GM21825 (cell line): ENCODE measurements around the gene STARD13.

Source experiments
- ATAC-seq: cut with Tn5 transposase; IDR thresholded peaks from one replicate; pipeline ENCODE4 v1.9.1; 2021; ENCODE audit warnings: mild to moderate bottlenecking, moderate library complexity; ENCODE audit not compliant: unreplicated experiment

Gene STARD13

DNA sequence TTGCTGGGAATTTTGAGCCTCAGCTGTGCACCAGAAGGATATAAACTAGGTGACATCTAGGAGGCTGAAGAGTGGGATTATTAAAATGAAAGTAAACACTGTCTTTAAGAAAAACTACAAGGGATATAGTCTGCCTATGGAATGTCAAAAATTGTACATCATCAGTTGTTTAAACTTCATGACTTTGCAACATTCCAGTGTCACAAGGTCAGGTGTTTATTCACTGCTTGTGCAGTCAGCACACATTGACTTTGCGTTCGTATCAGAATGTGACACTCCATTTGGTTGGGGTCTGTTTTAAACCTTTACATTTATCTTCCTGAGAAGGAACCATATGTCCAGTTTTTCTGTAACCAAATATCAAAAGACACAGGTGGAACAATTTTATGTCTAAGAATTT, 183.7 kb downstream of the STARD13 start:
- ATAC-seq = no peak

DNA sequence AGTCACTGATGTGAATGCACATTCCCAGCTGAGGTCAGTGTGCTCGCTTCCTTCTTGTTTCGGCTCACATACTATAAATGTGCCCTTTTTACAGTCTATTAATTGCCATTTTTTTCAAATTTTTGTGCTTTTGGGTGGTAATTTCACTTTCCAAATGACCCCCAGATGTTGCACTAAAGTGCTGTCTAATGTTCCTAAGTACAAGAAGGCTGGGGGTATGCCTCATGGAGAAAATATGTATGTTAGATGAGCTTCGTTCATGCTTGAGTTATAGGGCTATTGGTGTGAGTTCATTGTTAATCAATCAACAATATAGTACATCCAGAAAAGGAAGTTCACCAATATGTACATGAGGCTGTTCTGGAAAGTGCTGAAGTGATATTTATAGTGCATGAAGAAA, 184.7 kb downstream of the STARD13 start:
- no peak for ATAC-seq

DNA sequence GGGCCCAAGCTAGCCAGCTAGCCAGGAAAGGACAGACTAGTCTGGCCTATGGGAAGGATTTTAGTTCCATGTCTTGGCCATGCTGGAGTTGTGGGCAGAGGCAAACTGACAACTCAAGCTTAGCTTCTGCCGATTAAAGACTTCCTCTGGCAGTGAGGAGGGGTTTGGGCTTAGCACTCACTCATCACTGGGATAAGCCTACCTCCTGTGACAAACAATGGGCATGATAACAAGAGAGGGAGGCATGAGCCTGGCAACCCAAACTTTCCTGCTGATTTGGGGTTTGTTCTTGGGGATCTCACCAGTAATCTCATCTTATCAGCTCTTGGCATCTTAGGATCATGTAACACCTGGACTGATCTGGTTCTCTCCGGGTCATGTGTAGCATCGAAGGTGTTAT, 185.7 kb downstream of the STARD13 start:
- ATAC-seq = no peak

DNA sequence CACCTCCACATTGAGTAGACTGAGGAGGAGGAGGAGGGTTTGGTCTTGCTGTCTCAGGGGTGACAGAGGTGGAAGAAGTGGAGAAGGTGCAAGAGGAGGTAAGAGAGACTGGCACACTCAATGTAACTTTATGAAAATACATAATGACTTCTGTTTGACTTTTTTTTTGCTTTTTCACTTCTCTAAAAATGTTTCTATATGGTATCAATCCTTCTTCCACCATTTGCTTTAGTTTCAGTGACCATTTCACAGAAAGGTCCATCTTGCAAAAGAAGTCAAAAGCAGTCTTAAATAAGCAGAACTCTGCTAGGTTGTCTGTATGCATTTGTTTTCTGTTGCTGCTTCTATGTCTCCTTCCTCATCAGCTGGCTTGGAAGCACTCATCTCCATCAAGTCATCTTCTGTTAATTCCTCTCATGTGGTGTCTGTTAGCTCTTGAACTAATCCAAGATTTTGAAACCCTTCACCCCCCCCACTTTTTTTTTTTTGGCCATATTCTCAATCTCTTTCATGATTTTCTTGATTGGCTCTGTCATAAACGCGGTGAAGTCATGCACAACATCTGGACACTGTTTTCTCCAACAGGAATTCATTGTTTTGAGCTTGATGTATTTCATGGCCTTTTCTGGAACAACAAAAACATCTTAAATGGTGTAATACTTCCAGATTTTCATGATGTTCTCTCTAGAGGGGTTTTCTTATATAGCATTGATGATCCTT, 188.5 kb downstream of the STARD13 start:
- no peak for ATAC-seq

DNA sequence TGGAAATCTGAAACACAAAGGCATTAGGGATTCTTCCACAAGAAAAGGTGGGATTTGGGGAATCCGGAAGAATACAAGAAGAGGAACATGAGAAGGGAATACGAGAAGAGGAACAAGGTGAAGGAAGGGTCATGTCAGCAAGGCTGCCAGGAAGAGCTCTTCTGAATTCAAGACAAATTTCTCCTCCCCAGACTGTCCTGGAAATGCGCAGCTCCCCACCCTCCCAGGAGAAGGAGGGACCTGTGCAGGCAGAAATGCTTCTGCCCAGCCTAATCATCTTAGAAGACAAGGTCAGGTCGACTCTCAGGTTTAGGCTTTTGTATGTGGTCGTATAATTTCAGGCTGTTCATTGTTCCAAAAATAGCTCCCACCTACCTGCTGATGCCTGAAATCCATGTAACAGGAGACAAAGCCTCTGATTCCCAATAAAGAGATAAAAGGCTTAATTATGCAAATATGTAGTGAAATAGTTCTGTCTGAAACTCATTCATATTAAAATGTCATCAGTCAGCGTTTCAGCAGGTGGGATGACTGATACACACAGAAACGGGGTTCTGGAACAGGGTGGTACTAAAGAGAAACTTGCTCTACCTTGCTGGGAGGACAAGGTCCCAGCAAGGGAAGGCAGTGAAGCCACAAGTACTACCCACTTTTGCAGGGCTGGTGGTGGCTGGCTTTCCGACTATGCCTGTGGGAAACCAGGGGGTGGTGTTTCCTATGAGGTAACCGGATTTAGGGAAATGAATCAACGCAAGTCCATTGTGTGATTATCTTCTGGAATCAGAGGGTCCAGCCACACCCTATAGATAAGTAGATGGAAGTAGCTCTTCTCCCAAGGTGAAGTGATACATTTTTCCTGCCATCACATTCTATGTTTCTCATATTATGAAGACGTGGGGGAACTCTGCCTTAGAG, 193.2 kb downstream of the STARD13 start:
- no peak for ATAC-seq

DNA sequence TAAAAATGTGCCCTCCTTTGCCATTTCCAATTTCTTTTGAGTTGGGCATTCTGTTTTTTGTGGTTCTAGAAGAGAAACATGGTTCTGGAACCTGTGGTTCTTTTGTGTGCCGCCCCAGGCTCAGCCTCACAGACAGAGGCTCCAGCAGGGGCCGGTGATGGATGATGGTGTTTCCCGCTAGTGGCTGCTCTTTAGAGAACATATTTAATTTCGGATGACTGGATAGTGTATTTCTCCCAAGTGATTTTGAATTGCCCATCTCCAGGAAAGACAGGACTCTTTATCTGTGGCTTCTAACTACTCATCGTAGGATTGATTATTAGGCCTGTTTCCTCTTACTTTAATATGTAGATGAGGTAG, 194.2 kb downstream of the STARD13 start:
- ATAC-seq = no peak

DNA sequence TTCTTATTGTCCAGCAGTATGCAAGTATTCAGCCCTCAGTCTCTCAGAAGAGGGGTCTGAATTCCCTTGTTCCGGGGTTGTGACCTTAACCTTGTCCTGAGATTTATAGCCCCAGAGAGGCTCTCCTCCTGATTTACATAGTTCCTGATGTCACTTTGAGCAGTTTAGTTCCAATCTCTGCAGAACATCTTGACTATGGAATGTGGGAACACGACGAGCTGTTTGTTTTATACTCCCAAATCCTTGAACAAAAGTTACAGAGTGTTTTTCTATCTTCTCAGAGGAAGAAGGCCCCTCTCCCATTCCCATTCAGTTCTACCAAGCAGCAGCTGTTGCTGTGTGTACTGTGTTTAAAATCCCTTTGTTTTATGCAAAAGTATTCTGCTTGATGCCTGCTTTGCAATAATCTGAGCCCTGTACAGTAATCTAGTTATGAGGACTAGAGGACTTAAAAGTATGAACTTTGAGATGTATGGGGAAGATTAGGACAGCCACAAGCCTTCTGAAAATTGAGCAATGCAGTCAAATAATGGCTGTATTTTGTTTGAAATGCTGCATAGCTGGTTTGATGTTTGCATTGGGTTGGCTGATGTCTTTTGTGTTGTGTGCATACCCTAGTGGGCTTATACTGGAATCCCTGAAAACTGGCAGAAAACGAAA, 194.7 kb downstream of the STARD13 start:
- no peak for ATAC-seq

DNA sequence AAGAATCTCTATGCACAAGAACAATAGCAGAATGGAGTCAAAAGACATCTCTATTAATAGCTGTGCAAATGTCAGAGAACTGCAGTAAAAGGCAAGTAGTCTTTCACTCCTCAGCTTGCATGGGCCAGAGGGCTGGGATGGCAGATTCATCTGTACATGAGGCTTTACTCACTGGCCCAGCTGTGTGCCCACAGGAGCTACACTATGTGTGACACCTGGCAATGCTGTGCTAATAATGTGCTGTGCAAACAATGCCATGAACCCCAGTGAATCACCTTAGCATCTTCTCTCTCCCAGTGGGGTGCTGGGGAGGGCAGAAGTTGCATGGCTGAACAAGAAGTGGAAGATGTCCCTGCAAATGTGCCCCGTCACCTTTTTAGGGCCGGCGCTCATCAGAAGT, 196.2 kb downstream of the STARD13 start:
- no peak for ATAC-seq

DNA sequence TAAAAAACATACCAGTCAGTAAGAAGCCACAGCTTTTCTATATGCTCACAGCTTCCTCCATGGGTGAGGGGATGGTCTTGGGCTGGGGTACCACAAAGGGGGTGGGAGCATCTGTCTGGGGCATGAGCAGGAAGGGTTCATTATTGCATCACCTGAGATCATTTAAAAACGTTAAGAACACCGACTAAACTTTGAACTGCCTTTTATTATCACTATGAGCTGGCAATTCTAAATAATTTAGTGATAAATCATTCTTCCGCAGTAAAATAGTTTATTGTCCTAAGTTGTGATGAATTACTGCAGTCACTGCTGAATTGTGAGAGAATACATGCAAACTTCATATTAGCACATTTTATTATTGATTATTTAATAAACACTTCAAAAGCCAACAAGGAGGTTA, 197.8 kb downstream of the STARD13 start:
- ATAC-seq = no peak

DNA sequence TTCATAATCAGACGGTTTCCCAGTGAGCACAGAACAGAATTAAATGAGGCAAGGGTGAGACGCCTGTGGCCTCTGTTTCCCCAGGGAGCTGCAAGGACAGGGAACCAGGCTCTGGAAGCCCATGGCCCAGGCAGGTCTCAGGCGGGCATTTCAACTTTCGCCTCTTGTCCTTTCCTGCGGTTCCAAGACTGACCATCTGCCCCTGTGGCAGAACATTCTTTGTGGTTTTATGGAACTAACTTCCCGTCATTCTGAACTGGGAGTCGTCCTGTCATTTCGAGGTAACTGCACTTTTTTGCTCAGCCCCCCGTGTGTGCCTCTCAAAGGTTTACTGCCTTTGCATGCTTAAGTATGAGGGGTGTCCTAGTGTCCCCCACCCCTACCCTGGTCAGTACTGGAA, 198.5 kb downstream of the STARD13 start:
- ATAC-seq = no peak

DNA sequence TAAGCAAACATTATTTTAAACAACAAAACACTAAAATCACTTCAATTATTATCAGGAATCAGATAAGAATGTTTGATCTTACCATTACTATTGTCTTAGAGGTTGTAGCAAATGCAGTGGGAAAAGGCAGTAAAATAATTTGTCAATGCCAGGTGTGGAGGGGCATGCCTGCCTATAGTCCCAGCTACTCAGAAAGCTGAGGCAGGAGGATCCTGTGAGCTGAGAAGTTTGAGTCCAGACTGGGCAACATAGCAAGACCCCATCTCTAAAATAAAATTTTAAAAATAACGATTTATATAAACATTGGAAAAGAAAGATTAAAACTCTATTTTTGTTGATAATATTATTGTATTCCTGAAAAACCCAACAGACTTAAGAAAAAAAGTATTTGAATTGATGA, 202.5 kb downstream of the STARD13 start:
- ATAC-seq = no peak

DNA sequence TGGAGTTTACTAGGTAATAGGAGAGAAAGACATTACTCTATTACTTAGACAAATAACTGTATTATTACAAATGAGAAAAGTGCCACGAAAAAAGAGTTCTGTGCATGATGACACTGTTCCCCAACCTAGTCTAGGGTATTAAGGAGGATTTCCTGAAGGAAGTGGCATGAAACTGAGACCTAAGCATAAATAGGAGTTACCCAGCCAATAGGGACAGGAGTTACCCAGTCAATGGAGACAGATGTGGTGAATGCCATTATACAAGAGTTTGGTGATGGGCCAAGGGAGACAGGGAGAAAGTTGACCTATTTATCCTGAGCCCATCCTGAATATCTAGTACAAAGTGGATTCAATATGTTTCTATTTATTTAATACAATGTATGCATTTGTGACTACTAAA, 203.9 kb downstream of the STARD13 start:
- no peak for ATAC-seq

DNA sequence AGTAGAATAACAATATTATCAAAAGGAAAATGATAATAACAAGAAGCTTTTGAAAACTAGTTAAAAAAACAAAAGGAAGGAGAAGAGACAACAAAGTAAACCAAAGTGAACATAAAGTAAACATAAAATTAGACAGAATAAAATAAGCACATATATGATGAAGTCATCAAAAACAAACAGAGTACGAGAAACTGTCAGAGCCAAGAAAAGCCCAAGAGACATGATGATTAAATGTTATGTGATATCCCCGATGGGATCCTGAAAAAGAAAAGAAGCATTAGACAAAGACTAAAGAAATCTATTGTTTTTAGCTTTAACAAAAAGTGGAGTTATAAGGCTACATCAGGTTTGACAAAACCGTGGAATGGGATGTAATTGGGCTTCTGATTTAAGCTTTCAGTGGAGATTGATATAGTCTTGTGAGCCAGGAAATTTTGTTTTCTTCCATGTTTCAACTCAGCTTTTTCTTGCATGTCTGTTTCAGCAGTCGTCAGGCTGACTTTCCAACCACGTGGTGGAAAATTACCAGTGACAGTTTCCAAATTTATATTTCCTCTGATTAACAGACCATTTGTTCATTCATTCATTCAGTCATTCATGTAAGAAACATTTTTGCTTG, 204.5 kb downstream of the STARD13 start:
- no peak for ATAC-seq

DNA sequence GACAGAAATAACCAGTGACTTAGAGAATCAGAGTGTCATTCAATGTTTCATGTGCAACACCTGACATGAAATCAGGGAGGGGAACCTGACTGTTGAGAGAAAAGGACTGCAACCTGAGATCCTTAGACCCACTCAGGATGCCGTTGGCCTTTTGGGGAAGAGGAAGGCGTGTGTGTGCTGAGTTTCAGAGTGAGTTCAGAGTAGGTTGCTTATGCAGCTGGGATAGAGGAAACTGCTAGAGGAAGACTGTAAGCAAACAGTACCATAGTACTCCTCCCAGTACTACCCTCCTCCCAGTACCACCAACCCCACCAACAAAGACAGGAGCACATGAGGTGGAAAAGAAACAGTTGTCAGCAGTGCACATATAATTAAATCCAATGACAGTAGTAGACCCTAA, 205.6 kb downstream of the STARD13 start:
- no peak for ATAC-seq

DNA sequence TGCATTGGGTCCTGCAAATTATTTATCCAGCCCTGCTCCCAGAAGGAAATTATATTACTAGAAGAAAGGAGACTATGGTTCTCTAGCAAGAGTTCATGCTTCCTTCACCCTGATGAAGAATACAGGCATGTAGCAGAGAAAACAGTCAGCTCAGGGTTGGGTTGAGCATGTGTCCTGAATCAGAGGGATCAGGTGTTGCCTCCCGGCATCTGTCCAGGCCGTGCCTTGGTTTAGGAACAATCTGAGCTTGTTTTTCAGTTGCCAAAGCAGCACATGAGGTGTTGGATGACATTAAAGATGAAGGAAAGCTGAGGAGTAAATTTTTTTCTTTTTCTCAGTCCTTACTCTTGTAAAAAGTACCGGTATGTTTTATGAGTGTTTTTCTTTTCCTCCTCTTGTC, 207.3 kb downstream of the STARD13 start:
- no peak for ATAC-seq

DNA sequence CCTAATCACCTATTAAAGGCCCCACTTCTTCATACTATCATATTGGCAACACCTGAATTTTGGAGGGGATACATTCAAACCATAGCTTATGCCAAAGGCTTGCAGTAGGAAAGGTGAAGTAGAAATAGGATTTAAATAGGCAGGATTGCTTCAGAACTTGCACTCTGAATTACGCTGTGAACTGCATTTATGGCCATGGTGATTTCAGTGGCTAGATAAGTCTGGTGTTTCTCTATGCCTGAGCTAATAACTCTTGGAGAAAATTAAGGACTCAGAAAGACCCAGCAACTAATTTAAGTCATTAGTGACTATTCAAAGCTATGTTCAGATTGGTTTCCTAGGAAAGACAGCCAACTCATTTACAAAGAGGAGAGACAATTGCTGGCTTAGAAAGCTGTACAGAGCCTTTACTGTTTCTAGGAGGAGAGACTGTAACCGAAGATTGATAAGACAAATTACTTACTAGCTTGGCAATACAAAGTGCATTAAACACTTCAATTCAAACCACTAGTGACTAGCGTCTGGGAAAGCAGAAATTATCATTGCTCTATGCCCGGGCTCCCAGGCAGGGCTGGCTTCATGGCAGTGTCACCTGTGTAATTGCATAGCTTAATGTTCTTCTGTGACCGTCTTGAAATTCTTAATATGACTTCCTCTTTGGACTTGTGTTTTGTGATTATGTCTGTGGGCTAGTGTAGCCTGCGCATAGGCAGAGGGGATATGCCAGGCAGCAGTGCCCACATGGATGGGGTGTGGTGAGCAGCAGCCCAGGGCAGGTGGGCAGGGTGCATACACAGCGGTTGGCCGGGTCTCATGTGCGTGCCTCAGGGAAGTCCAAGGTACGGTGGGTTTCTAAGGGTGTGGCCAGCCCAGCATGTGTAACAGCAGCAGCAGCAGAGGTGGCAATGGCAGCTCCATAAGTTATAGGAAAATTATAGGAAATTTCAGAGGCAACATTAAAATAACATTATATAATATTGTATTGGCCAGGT, 209.3 kb downstream of the STARD13 start:
- no peak for ATAC-seq

DNA sequence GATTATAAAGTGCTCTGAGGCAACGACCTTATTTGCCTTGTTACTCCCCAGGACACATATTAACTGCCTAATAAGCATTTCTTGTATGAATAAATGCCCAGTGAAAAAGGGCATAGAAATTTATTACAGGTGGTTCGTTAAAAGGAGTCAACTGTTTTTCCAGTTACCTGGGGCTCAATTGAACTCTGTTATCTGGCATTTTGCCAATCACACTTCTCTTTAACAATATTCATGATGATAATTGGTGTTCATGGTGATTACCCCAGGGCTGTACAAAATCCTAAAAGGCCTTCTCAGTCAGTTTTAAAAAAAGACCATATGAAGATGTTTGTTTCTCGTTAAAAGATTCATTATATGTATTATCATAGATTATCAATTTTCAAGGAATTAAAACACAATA, 212.2 kb downstream of the STARD13 start:
- no peak for ATAC-seq

DNA sequence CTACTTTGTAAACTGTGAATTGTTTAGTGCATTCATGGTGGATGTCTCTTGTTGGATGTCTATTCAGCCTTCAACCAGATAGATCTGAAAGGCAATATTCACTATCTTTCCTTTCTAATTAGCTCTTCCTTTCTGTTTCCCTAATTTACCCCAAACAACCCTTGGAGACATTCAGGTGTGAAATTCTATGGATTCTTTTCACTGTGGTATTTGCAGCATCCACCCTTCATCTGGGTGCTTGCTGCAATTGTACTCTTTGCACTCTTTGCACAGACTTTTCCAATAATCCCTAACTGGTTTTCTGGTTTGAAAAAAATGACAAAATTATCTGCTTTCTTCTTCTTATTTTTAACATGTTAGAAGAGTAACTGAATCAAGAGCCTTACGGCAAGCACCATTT, 212.8 kb downstream of the STARD13 start:
- ATAC-seq = no peak

DNA sequence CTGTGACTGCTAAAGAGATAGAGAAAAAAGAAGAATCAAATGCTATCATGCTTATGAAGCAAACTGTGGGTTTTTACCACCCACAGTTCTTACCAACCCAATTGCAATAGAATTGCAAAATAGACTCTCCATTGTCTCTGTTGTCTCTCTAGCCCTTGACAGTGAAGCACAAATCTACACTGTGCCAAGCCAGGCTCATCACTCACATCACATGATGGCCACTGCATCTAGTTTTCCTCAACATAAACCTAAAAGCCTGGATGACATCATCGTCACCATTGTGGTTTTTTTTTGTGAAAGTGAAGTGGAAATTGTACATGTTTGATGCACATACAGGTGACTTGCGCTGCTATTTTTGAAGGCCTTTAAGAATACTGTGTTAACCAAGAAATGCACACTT, 213.3 kb downstream of the STARD13 start:
- ATAC-seq = no peak

DNA sequence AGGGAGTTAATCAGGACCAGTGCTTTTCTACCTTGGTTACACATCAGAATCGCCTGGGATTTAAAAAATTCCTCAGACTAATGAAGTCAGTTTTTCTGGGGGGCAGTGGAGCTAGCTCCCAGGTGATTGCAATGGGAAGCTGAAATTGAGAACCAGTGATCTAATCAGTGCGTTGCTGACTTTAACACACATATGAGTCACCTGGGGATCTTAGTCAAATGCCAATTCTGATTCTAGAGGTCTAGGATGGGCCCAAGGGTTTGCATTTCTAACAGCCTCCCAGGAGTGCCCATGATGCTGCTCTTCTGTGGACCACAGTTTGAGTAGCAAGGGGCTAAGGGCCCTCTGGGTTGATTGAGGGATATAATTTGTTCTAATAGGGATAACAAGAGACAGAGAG, 214.8 kb downstream of the STARD13 start:
- ATAC-seq = no peak
